GM21529 (cell line): ENCODE measurements around the gene PPP1R9B.

ENCODE experiments used
- ATAC-seq: cut with Tn5 transposase; IDR thresholded peaks from one replicate; pipeline ENCODE4 v1.9.1; 2021; ENCODE audit not compliant: unreplicated experiment

Gene PPP1R9B

DNA sequence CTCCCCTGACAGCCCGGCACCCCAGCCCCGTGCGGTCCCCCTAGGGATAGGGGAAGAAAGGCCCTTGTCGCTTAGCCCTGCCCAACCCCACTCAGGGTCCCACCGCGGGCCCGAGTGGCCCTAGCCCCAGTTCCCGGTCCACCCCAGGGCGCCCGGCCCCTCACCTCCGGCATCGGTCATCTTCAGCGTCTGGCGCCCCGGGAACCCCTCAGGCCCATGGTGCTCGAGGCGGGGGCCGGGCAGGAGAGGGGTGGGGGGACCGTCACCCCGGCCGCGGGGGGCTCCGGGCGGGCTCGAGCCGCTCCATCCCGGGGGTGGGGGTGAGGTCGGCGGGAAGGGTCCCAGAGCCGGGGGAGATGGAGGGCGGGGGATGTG, 21.1 kb downstream of the PPP1R9B start:
- no peak for ATAC-seq

DNA sequence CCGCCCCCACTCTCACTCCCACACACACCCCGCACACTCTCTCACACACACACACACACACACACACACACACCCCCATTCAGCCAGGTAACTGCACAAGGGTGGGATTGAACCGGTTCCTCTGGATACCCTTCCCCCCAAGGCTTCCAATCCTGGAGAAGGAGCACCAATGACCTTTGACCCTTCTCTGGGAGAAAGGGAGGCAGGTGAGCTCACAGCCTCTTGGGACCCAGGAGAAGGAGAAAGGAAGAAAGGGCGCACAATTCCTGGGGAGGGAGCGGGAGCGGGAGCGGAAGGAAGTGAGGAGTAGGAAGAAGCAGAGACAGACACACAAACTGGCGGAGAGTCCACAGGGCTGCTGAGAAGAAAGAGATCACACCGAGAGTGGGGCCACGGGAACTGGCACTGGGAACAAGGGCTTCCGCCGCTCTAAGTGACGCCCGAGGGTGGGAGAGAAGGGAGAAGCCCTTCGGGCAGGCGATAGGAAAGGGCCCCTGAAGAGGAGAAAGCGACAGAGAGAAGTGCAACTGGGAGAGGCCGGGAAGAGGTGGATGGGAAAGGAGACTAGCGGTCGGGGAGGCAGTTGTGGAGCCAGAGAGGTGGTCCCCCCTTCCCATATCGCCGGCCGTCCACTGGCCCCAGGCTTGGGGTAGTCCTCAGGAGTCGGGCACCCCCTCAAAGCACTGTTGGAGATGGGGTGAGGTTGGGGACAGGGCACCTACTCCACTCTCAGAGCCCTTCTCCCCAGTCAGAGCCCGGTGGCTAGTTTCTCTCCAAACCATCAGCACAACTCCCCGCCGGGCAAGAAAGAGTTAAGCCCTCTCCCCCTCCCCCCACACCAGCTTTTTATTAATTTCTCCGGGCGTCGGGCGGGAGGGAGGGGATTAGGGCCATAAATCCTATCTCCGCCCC, 21.8 kb downstream of the PPP1R9B start:
- ATAC-seq: no peak

DNA sequence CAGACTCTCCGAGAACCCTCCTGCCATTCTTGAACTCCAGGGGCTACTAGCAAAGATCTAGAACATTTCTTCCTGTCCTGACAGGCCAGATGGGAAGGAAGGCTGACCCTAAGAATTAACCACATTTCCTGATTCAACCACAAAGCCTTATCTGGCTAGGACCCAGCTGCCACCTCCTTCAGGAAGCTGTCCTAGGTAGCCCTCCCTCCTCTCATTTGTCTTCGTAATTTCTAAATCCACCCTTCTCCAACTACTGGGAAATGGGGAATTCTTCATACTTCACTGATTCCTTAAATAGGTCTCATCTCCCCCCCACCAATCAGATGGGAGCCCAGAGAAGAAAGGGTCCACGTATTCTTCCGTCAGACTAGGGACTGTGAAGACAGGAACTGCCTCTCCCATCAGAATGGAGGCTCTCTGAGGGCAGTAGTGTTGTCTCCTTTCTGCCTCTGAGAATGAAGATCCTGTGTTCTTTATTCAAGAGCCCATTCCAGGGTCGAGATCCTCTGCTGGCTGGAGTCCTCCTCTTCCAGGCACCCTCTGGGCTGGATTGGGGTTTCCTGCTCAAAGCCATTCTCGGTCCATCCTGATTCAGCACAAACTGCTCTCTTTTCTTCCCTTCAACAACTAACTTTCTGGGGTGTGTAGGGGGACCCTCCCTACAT, 22.6 kb downstream of the PPP1R9B start:
- no peak for ATAC-seq

DNA sequence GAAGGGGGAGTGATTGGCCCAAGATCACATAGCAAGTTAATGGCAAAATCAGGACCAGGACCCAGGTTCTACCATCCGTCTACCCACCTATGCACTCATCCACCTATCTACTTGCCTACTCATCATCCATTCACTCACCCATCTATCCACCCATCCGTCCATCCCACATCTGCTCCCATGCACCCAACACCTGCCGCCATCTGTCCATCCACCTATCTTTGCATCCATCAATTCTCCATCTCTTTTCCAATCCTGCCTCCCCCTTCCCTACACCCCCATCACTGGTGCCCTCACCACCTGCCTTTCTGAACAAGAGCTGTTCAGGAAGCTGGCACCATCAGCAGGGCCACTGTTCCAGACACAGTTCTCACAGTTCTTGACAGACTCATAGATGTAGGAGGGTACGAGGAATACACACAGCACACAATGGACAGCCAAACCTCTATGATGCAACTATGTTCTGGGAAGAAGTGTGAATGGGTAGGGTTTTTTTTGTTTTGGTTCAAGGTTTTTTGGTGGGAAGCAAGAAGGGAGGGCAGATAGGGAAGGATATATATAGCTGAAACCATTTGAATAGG, 25.0 kb downstream of the PPP1R9B start:
- ATAC-seq: no peak

DNA sequence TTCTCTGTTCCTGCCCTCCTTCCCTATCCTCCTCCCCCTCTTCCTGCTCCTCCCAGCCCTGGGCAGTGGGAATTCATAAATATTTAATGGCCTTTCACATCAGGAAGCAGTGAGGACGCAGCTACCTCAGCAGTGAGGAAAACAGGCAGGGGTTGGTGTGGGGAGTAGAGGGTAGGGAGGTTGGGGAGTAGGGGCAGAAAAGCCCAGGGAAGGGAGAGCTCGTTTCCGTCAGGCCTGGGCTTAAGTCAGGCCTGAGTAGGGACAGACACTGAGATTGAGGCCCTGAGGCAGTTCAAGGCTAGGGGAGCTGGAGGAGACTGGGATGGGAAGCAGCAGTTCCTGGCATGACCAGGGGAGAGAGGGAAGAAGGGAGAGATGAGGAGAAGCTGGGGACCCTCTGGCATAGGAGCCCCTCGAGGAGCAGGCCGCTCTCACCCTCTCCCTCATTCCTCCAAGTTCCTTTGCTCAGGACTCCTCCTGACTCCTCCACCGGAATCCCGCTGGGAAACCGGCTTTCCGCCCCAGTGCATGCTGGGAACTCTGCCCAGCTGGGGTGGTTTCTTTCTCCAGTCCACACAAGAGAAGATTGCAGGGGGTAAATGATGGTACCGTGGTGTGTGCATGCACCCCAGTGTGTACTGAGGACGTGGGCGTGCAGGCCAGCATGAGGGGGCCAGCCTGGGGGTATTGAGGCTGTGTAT, 26.7 kb downstream of the PPP1R9B start:
- ATAC-seq: no peak

DNA sequence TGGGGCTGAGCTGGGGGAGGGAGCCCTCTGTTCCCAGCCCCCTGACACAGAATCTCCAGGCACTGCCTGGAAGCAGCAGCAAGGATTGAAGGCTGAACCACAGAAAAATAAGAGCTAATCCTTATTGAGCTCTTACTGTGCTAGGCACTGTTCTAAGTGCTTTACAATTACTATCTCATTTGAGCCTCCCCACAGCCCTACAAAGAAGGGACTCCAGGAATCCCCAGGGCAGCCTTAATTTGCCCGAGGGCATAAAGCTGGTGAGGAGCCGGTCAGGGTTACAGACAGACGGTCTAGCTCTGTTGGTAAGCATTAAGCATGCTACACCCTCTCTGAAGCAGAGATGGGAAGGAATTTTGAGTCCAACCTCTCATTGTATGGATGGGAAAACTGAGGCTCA, 27.5 kb downstream of the PPP1R9B start:
- ATAC-seq: no peak

DNA sequence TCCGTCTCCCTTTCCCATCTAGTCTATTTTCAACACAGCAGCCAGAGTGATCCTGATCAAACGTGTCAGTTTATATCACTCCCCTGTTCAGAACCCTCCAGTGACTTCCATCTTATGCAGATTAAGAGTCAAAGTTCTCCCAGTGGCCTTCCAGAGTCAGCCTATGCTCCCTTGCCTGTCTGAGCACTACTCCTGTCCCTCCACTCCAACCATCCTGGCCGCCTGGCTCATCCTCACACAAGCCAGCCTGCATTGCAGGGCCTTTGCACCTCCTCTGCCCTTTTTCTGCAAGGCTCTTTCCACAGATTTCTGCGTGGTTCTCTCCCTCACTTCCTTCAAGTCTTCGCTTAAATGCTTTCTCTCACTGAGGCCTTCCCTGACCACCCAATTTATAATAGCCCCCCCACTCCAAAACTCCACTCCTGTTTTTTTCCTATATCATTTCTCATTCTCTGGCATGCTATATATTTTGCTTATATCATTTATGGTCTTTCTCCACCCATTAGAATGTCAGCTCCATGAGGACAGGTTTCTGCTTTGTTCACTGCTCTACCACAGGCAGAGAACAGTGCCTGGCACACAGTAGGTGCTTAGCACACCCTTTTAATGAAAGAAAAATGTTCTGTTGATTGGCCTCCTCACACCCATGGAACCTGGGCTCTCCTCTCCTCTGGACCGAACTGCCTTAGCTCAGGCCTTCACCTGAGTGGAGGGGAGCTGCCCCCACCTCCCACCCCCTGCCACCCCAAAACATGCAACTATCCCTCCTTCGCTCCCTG, 29.8 kb downstream of the PPP1R9B start:
- no peak for ATAC-seq

DNA sequence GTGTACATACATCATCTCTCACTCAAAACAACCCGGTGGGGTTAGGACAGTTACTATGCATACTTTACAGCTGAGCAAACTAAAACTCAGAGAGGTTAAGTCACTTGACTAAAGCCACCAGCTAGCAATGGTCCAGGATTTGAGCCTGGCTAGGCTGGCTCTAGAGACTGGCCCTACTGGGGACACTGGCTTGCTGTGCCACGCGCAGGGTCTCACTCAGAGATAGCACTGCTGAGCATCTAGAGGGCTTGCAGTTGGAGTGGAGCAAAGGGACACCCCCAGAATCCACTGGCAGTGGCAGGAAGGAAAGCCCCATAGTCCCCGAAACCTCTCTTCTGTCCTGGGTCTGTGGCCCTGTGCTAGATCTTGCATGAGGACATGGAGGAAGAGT, 31.7 kb downstream of the PPP1R9B start:
- ATAC-seq: no peak

DNA sequence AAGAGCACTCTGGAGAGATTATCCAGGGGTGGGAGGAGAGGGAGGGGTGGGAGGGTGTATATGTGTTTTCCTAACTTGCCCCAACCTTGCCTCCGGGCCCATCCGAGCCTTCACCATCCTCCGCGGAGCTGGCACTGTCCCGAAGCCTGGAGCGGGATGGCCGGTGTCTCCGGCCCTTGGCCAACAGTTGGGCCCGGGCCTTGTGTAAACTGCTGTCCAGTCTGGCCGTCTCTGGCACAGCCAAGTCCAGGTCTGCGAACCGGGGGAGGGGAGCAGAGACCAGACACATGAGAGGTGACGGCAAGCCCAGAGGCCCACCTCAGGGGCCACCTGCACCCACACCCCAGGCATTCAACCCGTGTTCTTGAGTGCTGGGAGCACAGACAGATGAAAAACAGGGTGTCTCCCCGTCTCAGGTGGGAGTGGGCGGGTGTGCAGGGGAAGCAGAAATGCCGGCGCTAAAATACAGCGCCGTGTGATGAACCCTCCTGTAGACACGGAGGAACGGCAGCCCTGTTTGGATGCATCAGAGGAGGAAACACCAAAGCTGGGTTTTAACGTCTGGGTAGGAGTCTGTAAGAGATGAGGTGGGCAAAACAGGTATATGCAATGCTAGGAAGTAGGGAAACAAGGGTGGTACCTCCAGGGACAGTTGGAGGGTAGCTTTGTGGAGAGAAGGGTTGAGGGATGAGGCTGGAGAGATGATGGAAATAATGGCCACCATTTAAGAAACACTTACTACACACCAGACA, 32.2 kb downstream of the PPP1R9B start:
- no peak for ATAC-seq

DNA sequence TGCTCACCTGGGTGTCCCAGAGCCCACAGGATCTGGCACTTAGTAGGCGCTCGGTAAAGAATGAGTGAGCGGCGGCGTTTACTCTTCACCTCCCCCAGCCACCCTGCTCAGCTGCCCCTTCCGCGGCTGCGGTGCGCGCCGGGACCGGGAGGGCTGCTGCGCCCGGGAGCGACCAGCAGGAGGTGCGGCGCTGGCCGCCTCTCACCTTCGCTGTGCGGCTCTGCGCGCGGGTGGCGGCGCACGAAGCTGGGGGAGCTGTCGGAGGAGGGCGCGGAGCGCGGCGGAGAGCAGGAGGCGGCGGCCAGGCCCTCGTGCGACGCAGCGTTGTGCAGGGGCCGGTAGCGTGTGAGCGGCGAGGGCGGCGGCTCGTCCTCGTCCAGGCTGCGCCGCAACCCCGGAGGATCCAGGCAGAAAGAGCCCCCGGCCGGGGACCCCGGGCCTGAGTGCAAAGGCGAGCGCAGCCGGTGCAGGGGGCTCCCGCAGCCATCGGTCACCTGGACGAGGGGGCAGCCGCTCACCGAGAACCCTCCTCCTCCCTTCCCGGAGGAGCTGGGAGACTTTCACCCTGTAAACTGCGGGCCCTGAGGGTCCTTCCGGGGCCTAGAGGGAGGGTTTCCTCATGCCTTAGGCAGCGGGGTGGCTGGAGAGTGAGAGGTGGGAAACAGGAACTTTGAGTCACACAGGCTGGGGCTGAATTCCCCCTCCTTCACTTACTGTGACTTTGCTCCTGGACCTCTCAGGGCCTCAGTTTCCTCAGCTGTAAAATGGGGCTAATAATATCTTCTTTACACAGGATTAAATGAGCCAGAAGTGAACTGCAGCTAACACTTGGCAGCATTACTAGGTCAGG, 33.0 kb downstream of the PPP1R9B start:
- ATAC-seq: no peak

DNA sequence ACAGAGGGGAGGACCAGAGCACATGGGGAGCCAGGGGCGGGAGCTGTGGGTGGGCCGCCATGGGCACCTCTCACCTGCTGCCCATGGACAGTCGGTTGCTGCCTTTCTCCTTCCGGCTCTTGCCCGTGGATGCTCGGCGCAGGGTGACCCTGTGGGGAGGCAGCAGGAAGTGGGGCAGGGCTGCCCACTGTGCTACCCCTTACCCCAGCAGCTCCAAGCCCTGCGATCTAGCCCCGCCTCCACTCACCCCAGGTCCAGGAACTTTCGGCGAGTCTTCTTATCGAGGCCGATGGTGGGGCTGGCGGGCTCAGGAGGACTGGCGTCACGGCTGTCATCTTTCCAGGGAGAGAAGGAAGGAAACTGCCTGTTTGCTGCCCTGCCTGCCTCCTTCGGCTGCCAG, 34.7 kb downstream of the PPP1R9B start:
- no peak for ATAC-seq

DNA sequence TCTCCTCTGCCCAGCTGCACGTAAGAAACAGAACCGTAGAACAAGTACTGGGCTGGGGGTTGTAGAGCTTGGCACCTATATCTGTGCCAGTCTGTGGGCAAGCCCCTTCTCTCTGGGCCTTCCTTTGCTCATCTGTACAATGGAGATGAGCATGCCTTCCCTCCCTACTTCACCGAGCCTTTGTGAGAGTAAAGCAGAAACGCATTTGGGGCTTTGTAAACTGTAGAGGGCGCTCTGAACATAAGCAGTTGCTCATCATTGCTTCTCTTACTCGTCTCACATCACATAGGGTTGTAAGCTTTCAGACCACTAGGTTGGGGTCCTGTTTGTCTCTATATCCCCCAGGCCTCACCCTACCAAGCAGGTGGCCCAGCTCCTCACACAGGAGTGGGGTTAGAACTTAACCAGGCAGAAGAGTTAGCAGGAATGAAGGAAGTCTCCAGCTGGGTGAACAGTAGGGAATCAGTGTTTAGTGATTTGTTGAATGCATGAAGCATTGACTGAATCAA, 35.6 kb downstream of the PPP1R9B start:
- no peak for ATAC-seq

DNA sequence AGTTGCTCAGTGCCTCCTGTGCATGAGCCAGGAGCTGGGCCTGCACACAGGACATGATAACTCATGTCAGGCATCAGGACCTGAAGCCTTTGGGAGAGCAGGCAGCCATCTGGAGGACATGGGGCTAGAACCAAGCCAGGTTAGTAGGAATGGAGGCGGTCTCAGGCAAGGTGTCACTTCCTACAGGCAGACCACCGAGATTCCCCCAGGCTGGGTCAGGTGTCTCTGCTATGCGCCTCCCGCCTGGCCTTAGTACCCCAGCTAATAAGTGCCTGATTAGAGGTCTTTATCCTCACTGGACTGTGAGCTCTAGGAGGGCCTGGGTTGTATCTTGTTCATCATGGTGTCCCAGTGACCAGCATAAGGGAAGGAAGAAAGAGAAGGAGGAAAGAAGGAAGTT, 36.1 kb downstream of the PPP1R9B start:
- no peak for ATAC-seq

DNA sequence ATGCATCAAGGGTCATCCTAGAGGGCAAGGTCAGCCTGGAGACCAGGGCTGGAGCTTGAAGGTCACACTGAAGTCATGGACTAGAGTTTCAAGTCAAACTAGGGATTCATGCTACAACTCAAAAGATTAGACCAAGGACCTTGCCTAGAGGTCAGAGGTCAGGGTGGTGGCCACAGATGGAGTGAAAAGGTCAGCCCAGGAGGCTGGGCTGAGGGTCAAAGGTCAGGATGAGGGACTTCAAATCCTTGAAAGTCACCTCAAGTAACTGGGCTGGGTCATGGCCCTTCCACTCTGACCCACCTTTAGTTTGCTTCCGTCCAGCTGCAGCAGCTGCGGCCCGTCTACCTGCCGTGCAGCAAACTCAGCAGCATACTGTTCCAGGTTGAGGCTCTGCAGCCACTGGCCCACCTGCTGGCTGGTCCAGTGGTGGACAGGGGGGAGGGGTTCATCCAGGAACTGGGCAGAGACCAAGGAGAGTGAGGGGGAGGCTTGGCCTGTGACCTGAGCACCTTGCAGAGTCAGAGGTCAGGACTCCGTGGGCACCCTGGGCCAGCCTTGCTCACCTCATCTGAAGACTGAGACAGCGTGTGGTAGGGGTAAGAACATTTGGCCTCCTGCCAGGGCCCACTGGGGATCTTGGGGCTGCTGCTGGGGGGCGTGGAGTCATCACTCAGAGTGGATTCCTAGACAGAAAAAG, 36.7 kb downstream of the PPP1R9B start:
- ATAC-seq: no peak

DNA sequence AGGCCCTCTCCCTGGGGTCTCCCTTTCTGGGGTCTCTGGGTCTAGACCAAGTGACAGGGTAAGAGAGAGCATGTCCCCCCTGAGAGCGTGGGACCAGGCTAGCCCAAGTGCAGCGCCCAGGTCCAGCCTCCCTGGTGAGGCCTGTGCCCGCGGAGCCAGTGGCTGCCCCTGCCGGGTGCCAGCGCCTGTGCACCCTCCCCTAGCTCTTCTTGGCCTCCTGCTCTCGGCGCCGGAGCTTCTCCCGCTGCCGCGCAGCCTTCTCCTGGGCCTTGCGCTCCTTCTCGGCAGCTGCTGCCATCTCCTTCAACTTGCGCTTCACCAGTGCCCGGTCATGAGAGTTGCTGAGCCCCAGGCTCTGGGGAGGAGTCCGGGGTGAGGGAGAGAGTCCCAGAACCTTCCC, 37.8 kb downstream of the PPP1R9B start:
- no peak for ATAC-seq

DNA sequence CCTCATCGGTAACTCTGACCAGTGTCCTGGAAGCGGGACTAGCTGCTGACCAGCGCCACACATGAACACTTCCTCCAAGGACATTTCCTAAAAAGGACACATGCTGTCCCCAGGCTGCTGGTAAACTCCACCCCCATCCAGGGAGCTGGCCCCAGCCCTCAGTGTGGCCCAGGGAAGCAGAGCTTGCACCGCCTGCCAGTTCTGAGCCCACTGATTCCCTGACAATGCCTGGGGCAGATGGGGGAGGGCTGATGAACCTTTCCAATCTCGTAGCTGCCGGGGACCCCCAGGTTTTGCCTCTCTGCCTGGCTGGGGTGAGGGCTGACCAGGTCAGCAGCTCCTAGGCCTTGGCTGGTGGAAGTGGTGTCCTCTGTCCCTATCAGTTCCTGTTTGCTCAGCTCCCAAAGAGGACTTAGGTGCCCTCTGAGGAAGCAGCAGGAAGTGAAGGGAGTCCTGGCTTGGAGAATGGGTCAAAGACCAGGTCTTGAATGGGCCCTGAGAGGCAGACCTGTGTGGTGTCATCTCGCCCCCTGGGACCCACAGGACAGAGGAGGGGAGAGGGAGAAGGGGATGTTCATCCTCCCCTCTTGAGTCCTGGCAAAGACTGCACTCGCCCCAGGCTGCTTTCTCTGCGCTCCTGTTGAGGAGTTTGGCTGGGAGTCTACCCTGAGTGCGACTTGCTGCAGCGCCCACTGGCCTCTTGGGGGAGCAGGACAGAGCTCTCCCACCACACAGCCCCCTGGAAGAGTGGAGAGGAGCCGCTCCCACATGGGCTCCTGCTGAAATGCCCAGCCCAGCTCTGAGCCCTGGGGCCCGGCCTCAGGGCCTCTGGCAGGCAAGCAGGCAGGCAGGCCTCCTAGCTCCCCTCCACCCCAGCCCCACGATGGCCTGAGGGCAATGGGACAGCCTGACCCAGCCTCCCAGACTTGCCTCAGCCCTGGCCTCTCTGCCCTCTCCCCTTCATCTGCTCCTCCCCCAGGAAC, 38.5 kb downstream of the PPP1R9B start:
- ATAC-seq: no peak
